ENCODE results near the gene PNPO. TPM values are rescaled to one million over a fixed set of nuclear protein-coding genes. Genes with fewer than 3 reads are reported as not detected.

PNPO gene
- total and polyA plus RNA-seq, 2 of the 13 experiments (the other 11 are each of a cell fraction or from before 2014, with no cell fraction given): 47.9 to 63.3 TPM

- TF ChIP-seq HMGXB3 (CRISPR knock-in tag; IDR thresholded peaks at IDR 0.05; ENCODE audit: borderline replicate concordance): peak; percentile 90
- TF ChIP-seq ZNF670 (CRISPR knock-in tag; IDR thresholded peaks at IDR 0.05; ENCODE audit: borderline replicate concordance): peak; percentile 92; the same call in 1 of the 2 replicates
- peak; percentile 74; the same call in 1 of the 2 replicates for TF ChIP-seq BRCA1 (CRISPR knock-in tag; IDR thresholded peaks at IDR 0.05)
- TF ChIP-seq KAT2B (IDR thresholded peaks at IDR 0.05; ENCODE audit: borderline replicate concordance, low read depth, low read length): no peak
- peak; percentile 93 for TF ChIP-seq ZNF619 (CRISPR knock-in tag; IDR thresholded peaks at IDR 0.05)
- TF ChIP-seq ZNF382 (CRISPR knock-in tag; IDR thresholded peaks at IDR 0.05; ENCODE audit: borderline replicate concordance): no peak
- no peak for TF ChIP-seq SCMH1 (CRISPR knock-in tag; IDR thresholded peaks at IDR 0.05; ENCODE audit: borderline replicate concordance)
- peak; percentile 87 for TF ChIP-seq ZNF589 (CRISPR knock-in tag; conservative IDR thresholded peaks at IDR 0.05)
- TF ChIP-seq MAX (IDR thresholded peaks at IDR 0.05): peak; percentile 100
- TF ChIP-seq SETDB1 (CRISPR knock-in tag; IDR thresholded peaks at IDR 0.05; ENCODE audit: borderline replicate concordance): no peak
- no peak; the same call in 1 of the 2 replicates for TF ChIP-seq NR2F2 (IDR thresholded peaks at IDR 0.05; ENCODE audit: borderline replicate concordance, low read depth)
- TF ChIP-seq RBM22 (optimal IDR thresholded peaks at IDR 0.05; ENCODE audit: low read length): no peak
- peak; percentile 91 for TF ChIP-seq PHF8 (CRISPR knock-in tag; IDR thresholded peaks at IDR 0.05)
- TF ChIP-seq GFI1 (CRISPR knock-in tag; IDR thresholded peaks at IDR 0.05; ENCODE audit: borderline replicate concordance): peak; percentile 76; the same call in 1 of the 2 replicates
- TF ChIP-seq TCF7L2 (IDR thresholded peaks at IDR 0.05; ENCODE audit: low read depth, low read length): no peak
- TF ChIP-seq ZNF30 (CRISPR knock-in tag; IDR thresholded peaks at IDR 0.05): peak; percentile 98
- TF ChIP-seq ZNF496 (CRISPR knock-in tag; IDR thresholded peaks at IDR 0.05; ENCODE audit: insufficient replicate concordance): no peak
- peak; percentile 74 for TF ChIP-seq ZNF354B (CRISPR knock-in tag; IDR thresholded peaks at IDR 0.05)
- peak; percentile 73; the same call in 1 of the 2 replicates for TF ChIP-seq PATZ1 (CRISPR knock-in tag; IDR thresholded peaks at IDR 0.05)
Measured at GRCh38 chr17:47970725-47971499, 29.5 kb downstream of the PNPO start, which contains the start of gene CDK5RAP3 (continued).
